Ascending aorta (tissue), 2 donors: ENCODE measurements around the gene OPN1LW. TPM values are rescaled to one million over a fixed set of nuclear protein-coding genes. Genes with fewer than 3 reads are reported as not detected.

Experiments
- DNase-seq, 2 donors: peaks; one replicate each; pipeline ENCODE4 v3.0.0-alpha.2; 2019; ENCODE audit warnings: low spot score in 2 of 2
- H3K27ac ChIP-seq, 2 donors: fragments of 200-600 bp; sonication (generic); one replicate each; pipeline ENCODE4 v1.5.1; 2016 to 2017; ENCODE audit warnings: mild to moderate bottlenecking in 1 of 2
- H3K27me3 ChIP-seq: fragments of 200-600 bp; sonication (generic); one replicate; pipeline ENCODE4 v1.5.1; 2017
- H3K36me3 ChIP-seq, 2 donors: fragments of 200-600 bp; sonication (generic); one replicate each; pipeline ENCODE4 v1.5.1; 2016
- H3K4me1 ChIP-seq, 2 donors: fragments of 200-600 bp; sonication (generic); one replicate each; pipeline ENCODE4 v1.5.1; 2016 to 2017; ENCODE audit warnings: mild to moderate bottlenecking in 1 of 2
- H3K4me3 ChIP-seq, 2 donors: fragments of 200-600 bp; sonication (generic); one replicate each; pipeline ENCODE4 v1.5.1; 2016 to 2017; ENCODE audit warnings: mild to moderate bottlenecking in 1 of 2
- H3K9me3 ChIP-seq, 2 donors: fragments of 200-600 bp; sonication (generic); one replicate each; pipeline ENCODE4 v1.5.1; 2016
- CTCF ChIP-seq, 3 experiments: fragments of 200-600 bp in 2 of 3; fragments of 450-650 bp in 1 of 3; sonication (generic) in 2 of 3; IDR thresholded peaks; one replicate each; pipeline ENCODE4 v1.5.1; 2016 to 2019; ENCODE audit warnings: antibody characterized with exemption in 3 of 3, mild to moderate bottlenecking in 1 of 3, moderate library complexity in 1 of 3
- intact Hi-C: fragments of 100-400 bp; cut with DNase I; formaldehyde crosslinking; loops from one replicate; pipeline ENCODE4 v1.15.1; 2023
- total RNA-seq: library from RNA; depleted of rRNA; stranded (reverse); fragments of >200 nt; gene quantifications from one replicate; pipeline ENCODE4 v1.1.0, GENCODE V29; 2016

The OPN1LW gene
- total RNA-seq, 1 donor from 2014 or later: not detected

GRCh38 chrX:154123241-154124219 is 20.5 kb upstream of the OPN1LW start:
- Histone ChIP-seq H3K27ac (no peak overlapping the region), H3K4me3 (no peak overlapping the region), H3K4me1 (no peaks in the 10 kb centered on the region), H3K9me3 (no peaks in the 10 kb centered on the region), H3K27me3 (no peaks in the 10 kb centered on the region), H3K36me3 (no peaks in the 10 kb centered on the region)
- intact Hi-C loops: no loop called here
- no peak for TF ChIP-seq CTCF (IDR thresholded peaks at IDR 0.05)
- no peak for DNase-seq

- Histone ChIP-seq H3K9me3 (no peaks in the 10 kb centered on the region), H3K4me1 (no peaks in the 10 kb centered on the region), H3K36me3 (no peaks in the 10 kb centered on the region), H3K4me3 (no peak overlapping the region), H3K27me3 (no peaks in the 10 kb centered on the region), H3K27ac (no peak overlapping the region)
- no peak for DNase-seq
- no peak for TF ChIP-seq CTCF (IDR thresholded peaks at IDR 0.05)
- intact Hi-C loops: no loop called here
Observed at GRCh38 chrX:154125391-154126040, 18.5 kb upstream of the OPN1LW start.

GRCh38 chrX:154126101-154126500 is 17.9 kb upstream of the OPN1LW start:
- DNase-seq: no peak
- Histone ChIP-seq H3K36me3 (no peaks in the 10 kb centered on the region), H3K9me3 (no peaks in the 10 kb centered on the region), H3K4me3 (no peak overlapping the region), H3K27me3 (no peaks in the 10 kb centered on the region), H3K27ac (no peak overlapping the region), H3K4me1 (no peaks in the 10 kb centered on the region)
- intact Hi-C loops: no loop called here
- TF ChIP-seq CTCF (IDR thresholded peaks at IDR 0.05): no peak

- no peaks in the 10 kb centered on the region for H3K4me1 ChIP-seq
- no peaks in the 10 kb centered on the region for H3K9me3 ChIP-seq
- TF ChIP-seq CTCF (IDR thresholded peaks at IDR 0.05): no peak
- no peaks in the 10 kb centered on the region for H3K27me3 ChIP-seq
- no peak for DNase-seq
- H3K4me3 ChIP-seq: no peak overlapping the region
- H3K27ac ChIP-seq: no peak overlapping the region
- no peaks in the 10 kb centered on the region for H3K36me3 ChIP-seq
- intact Hi-C loops: no loop called here
Observed at GRCh38 chrX:154131955-154132354, 12.1 kb upstream of the OPN1LW start.

GRCh38 chrX:154132366-154132765 is 11.7 kb upstream of the OPN1LW start:
- no peak for DNase-seq
- intact Hi-C loops: no loop called here

More at GRCh38 chrX:154132366-154132765, 11.7 kb upstream of the OPN1LW start:
- H3K27me3 ChIP-seq: no peaks in the 10 kb centered on the region
- H3K4me3 ChIP-seq: no peak overlapping the region
- no peak for TF ChIP-seq CTCF (IDR thresholded peaks at IDR 0.05)
- no peaks in the 10 kb centered on the region for H3K9me3 ChIP-seq
- no peaks in the 10 kb centered on the region for H3K4me1 ChIP-seq
- H3K27ac ChIP-seq: no peak overlapping the region
- no peaks in the 10 kb centered on the region for H3K36me3 ChIP-seq
